Trophoblast cell (in vitro differentiated cells and primary cell): ENCODE data around the gene PACS1.
"Not testable (repeated sequence)": the region's sequence is repeated elsewhere in the genome, so short reads cannot be mapped to it uniquely, and the experiment has no call there.

ENCODE experiments used
- DNase-seq, 2 donors: peaks; one replicate each; pipeline ENCODE4 v3.0.0-alpha.2; 2016
- H2AFZ ChIP-seq: 2 replicates; pipeline ENCODE4 v1.6.1; 2013; ENCODE audit warnings: low read length, moderate library complexity, mild to moderate bottlenecking; ENCODE audit not compliant: insufficient read depth, poor library complexity
- H2AK5ac ChIP-seq: 2 replicates; pipeline ENCODE4 v1.6.1; 2013; ENCODE audit warnings: mild to moderate bottlenecking, low read length
- H2BK120ac ChIP-seq: 2 replicates; pipeline ENCODE4 v1.6.1; 2013; ENCODE audit warnings: low read length, mild to moderate bottlenecking, moderate library complexity; ENCODE audit not compliant: insufficient read depth, poor library complexity
- H2BK12ac ChIP-seq: 2 replicates; pipeline ENCODE4 v1.6.1; 2013; ENCODE audit warnings: mild to moderate bottlenecking, low read length, moderate library complexity
- H2BK5ac ChIP-seq: 2 replicates; pipeline ENCODE4 v1.6.1; 2013; ENCODE audit warnings: low read length, low read depth, moderate library complexity, mild to moderate bottlenecking; ENCODE audit not compliant: poor library complexity
- H3K14ac ChIP-seq: 2 replicates; pipeline ENCODE4 v1.6.1; 2013; ENCODE audit warnings: mild to moderate bottlenecking, low read length
- H3K18ac ChIP-seq: 2 replicates; pipeline ENCODE4 v1.6.1; 2013; ENCODE audit warnings: mild to moderate bottlenecking, low read length
- H3K23ac ChIP-seq: 2 replicates; pipeline ENCODE4 v1.6.1; 2013; ENCODE audit warnings: low read length
- H3K27ac ChIP-seq: 2 replicates; pipeline ENCODE4 v1.5.1; 2013; ENCODE audit warnings: low read depth, mild to moderate bottlenecking, inconsistent platforms, low read length, moderate library complexity
- H3K27me3 ChIP-seq: 2 replicates; pipeline ENCODE4 v1.6.1; 2013; ENCODE audit warnings: inconsistent platforms, mild to moderate bottlenecking, low read length, moderate library complexity; ENCODE audit not compliant: insufficient read depth
- H3K36me3 ChIP-seq, 2 experiments: 1 replicate in 1 of 2; 2 replicates in 1 of 2; pipeline ENCODE4 v1.6.1; 2013; ENCODE audit warnings: low read length in 2 of 2, mild to moderate bottlenecking in 2 of 2, moderate library complexity in 1 of 2; ENCODE audit not compliant: insufficient read depth in 2 of 2, control insufficient read depth in 1 of 2
- H3K4ac ChIP-seq: 2 replicates; pipeline ENCODE4 v1.6.1; 2013; ENCODE audit warnings: low read depth, mild to moderate bottlenecking, low read length, moderate library complexity
- H3K4me1 ChIP-seq, 2 experiments: 1 replicate in 1 of 2; 2 replicates in 1 of 2; pipeline ENCODE4 v1.6.1; 2013; ENCODE audit warnings: low read length in 2 of 2, mild to moderate bottlenecking in 2 of 2, moderate library complexity in 1 of 2; ENCODE audit not compliant: insufficient read depth in 2 of 2, control insufficient read depth in 1 of 2
- H3K4me2 ChIP-seq: 2 replicates; pipeline ENCODE4 v1.6.1; 2013; ENCODE audit warnings: inconsistent platforms, mild to moderate bottlenecking, low read length, moderate library complexity
- H3K4me3 ChIP-seq: 2 replicates; pipeline ENCODE4 v1.5.1; 2013; ENCODE audit warnings: mild to moderate bottlenecking, low read depth, low read length, inconsistent platforms
- H3K79me1 ChIP-seq: one replicate; pipeline ENCODE4 v1.6.1; 2013; ENCODE audit warnings: low read length
- H3K79me2 ChIP-seq: 2 replicates; pipeline ENCODE4 v1.6.1; 2013; ENCODE audit warnings: low read length, mild to moderate bottlenecking; ENCODE audit not compliant: control insufficient read depth, insufficient read depth, poor library complexity
- H3K9ac ChIP-seq: 2 replicates; pipeline ENCODE4 v1.6.1; 2013; ENCODE audit warnings: mild to moderate bottlenecking, low read length
- H3K9me3 ChIP-seq: 2 replicates; pipeline ENCODE4 v1.6.1; 2013; ENCODE audit warnings: low read depth, mild to moderate bottlenecking, control low read depth, inconsistent platforms, low read length; ENCODE audit not compliant: insufficient read depth
- H4K12ac ChIP-seq: 2 replicates; pipeline ENCODE4 v1.6.1; 2013; ENCODE audit warnings: low read depth, mild to moderate bottlenecking, low read length, moderate library complexity
- H4K8ac ChIP-seq: 2 replicates; pipeline ENCODE4 v1.6.1; 2013; ENCODE audit warnings: low read depth, mild to moderate bottlenecking, low read length, moderate library complexity
- H4K91ac ChIP-seq: one replicate; pipeline ENCODE4 v1.6.1; 2013; ENCODE audit warnings: low read depth, mild to moderate bottlenecking, low read length, moderate library complexity
- WGBS: extraction: QIAGEN DNeasy Blood & Tissue Kit; methylation state at CpG from one replicate; pipeline ENCODE4 v1.1.7; 2013; ENCODE audit warnings: missing lambda C conversion rate; ENCODE audit not compliant: insufficient read length, insufficient coverage; ENCODE audit errors: extremely low coverage; 5-methylcytosine and 5-hydroxymethylcytosine counted together

Gene PACS1

DNA sequence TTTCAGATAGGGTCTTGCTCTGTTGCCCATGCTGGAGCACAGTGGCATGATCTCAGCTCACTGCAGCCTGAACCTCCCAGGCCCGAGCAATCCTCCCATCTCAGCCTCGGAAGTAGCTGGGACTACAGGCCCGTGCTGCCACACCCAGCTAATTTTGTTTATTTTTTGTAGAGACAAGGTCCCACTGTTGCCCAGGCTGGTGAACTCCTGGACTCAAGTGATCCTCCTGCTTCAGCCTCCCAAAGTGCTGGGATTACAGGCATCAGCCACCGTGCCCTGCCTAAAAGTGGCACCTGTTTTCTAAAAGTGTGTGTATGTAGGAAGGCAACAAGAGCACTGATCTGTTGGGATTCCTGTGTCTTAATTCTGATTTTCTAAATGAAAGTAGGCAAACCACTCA is 20.2 kb downstream of the PACS1 start:
- H3K79me1 ChIP-seq = no peaks in the 10 kb centered on the region
- peaks cover 0 to 3% of the 10 kb centered on the region in 2 experiments for H3K36me3 ChIP-seq
- H3K4me2 ChIP-seq = no peak overlapping the region
- H3K18ac ChIP-seq = no peak overlapping the region
- H3K27me3 ChIP-seq = no peaks in the 10 kb centered on the region
- WGBS = no CpG with 5 or more reads among the region's 4 CpGs
- no peak overlapping the region for H2AFZ ChIP-seq
- H2BK5ac ChIP-seq = no peak overlapping the region
- H3K4me3 ChIP-seq = no peak overlapping the region
- H3K4me1 ChIP-seq = no peaks in the 10 kb centered on the region
- H2BK120ac ChIP-seq = no peak overlapping the region
- no peaks in the 10 kb centered on the region for H3K79me2 ChIP-seq
- H4K12ac ChIP-seq = no peak overlapping the region
- no peak overlapping the region for H4K91ac ChIP-seq
- no peak overlapping the region for H3K14ac ChIP-seq
- H3K9ac ChIP-seq = no peak overlapping the region
- no peak overlapping the region for H4K8ac ChIP-seq
- no peak overlapping the region for H2BK12ac ChIP-seq
- no peaks in the 10 kb centered on the region for H3K9me3 ChIP-seq
- H3K4ac ChIP-seq = peak overlapping the region; percentile 79
- H3K23ac ChIP-seq = no peak overlapping the region
- no peak overlapping the region for H3K27ac ChIP-seq
- DNase-seq = no peak
- no peak overlapping the region for H2AK5ac ChIP-seq

DNA sequence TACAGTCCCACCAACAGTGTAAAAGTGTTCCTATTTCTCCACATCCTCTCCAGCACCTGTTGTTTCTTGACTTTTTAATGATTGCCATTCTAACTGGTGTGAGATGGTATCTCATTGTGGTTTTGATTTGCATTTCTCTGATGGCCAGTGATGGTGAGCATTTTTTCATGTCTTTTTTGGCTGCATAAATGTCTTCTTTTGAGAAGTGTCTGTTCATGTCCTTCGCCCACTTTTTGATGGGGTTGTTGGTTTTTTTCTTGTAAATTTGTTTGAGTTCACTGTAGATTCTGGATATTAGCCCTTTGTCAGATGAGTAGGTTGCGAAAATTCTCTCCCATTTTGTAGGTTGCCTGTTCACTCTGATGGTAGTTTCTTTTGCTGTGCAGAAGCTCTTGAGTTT is 22.1 kb downstream of the PACS1 start:
- not testable (repeated sequence) for H3K4me3 ChIP-seq, H4K8ac ChIP-seq, H3K79me2 ChIP-seq, DNase-seq, H3K36me3 ChIP-seq, H3K4me1 ChIP-seq, H2AK5ac ChIP-seq, H3K27me3 ChIP-seq, H4K91ac ChIP-seq, H3K23ac ChIP-seq, H3K18ac ChIP-seq, H3K4ac ChIP-seq, H2AFZ ChIP-seq, H4K12ac ChIP-seq, H2BK12ac ChIP-seq, H3K14ac ChIP-seq, H3K79me1 ChIP-seq, H3K9ac ChIP-seq, H2BK120ac ChIP-seq, H3K27ac ChIP-seq, H2BK5ac ChIP-seq, H3K9me3 ChIP-seq, H3K4me2 ChIP-seq
- WGBS = no CpG with 5 or more reads among the region's 2 CpGs

DNA sequence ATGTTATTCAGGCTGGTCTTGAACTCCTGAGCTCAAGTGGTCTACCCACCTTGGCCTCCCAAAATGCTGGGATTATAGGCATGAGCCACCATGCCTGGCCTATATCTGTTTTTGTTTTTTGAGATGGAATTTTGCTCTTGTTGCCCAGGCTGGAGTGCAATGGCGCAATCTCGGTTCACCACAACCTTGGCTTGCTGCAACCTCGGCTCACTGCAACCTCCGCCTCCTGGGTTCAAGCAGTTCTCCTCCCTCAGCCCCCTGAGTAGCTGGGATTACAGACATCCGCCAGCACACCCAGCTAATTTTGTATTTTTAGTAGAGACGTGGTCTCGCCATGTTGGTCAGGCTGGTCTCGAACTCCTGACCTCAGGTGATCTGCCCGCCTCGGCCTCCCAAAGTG is 29.7 kb downstream of the PACS1 start:
- not testable (repeated sequence) for H3K14ac ChIP-seq, H2BK120ac ChIP-seq, H2BK5ac ChIP-seq, H4K12ac ChIP-seq, H3K27me3 ChIP-seq, H3K27ac ChIP-seq, H3K4me3 ChIP-seq, DNase-seq, H2AFZ ChIP-seq, H3K4me1 ChIP-seq, H3K4me2 ChIP-seq, H4K91ac ChIP-seq, H2AK5ac ChIP-seq, H3K18ac ChIP-seq, H3K4ac ChIP-seq, H3K9ac ChIP-seq, H3K79me2 ChIP-seq, H3K36me3 ChIP-seq, H3K23ac ChIP-seq, H2BK12ac ChIP-seq, H4K8ac ChIP-seq, H3K9me3 ChIP-seq, H3K79me1 ChIP-seq
- no CpG with 5 or more reads among the region's 10 CpGs for WGBS

DNA sequence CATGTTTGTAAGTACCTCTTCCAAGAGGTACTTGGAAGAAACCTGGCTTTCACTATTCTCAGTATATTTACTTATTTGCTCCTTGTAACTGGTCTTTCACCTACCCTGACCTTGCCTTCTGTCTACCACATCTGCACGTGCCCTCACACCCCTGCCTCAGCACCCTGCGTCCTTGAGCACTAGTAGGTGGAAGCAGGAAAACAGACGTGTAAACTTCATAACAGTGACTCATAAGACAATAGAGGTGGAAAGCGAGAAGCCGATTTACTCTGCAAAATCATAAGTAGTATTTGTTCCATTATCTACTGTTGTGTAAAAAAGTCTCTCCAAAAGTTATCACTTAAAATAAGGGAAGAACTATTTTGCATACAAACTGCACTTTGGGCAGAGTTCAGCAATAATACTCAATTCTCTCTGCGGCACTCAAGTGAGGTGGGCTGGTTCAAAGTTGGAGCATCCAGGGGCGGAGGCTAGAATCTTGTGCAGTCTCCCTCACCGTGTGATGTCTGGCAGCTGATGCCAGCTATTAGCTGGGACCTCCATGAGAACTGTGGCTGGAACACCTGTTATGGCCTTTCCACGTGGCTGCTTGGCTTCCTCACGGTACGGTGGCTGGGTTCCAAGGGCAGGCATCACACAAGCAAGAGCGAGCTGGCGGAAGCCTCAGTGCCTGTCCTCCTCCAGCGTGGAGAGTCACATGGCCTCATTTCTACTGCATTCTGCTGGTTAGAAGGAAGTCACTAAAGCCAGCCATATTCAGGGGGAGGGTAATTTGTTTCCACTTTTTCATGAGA is 30.4 kb downstream of the PACS1 start:
- H2BK12ac ChIP-seq = no peak overlapping the region
- no peak overlapping the region for H3K23ac ChIP-seq
- no peaks in the 10 kb centered on the region for H3K27me3 ChIP-seq
- H3K18ac ChIP-seq = peak overlapping the region; percentile 60
- peaks cover 1% of the 10 kb centered on the region for H3K9me3 ChIP-seq
- H4K12ac ChIP-seq = no peak overlapping the region
- no peak overlapping the region for H2AK5ac ChIP-seq
- peaks cover 0 to 3% of the 10 kb centered on the region in 2 experiments for H3K36me3 ChIP-seq
- H3K9ac ChIP-seq = no peak overlapping the region
- H2BK5ac ChIP-seq = no peak overlapping the region
- H4K91ac ChIP-seq = no peak overlapping the region
- H3K79me2 ChIP-seq = no peaks in the 10 kb centered on the region
- H3K27ac ChIP-seq = no peak overlapping the region
- H4K8ac ChIP-seq = no peak overlapping the region
- H3K4ac ChIP-seq = no peak overlapping the region
- H3K14ac ChIP-seq = no peak overlapping the region
- H3K79me1 ChIP-seq = no peaks in the 10 kb centered on the region
- no peak overlapping the region for H3K4me2 ChIP-seq
- no peak for DNase-seq
- H2BK120ac ChIP-seq = no peak overlapping the region
- H3K4me3 ChIP-seq = no peak overlapping the region
- no CpG with 5 or more reads among the region's 14 CpGs for WGBS
- no peak overlapping the region for H2AFZ ChIP-seq
- no peaks in the 10 kb centered on the region for H3K4me1 ChIP-seq
